Esophagus squamous epithelium (tissue), 5 donors: Measurements from ENCODE around the gene AGO1. TPM values are rescaled to one million over a fixed set of nuclear protein-coding genes. Genes with fewer than 3 reads are reported as not detected.

Experiments
- DNase-seq: peaks from one replicate; lab custom pipeline; 2025; lab: John Stamatoyannopoulos, UW
- H3K27ac ChIP-seq, 4 donors: fragments of 200-600 bp; sonication (generic); one replicate each; pipeline ENCODE4 v1.5.1; 2016 to 2019; ENCODE audit warnings: mild to moderate bottlenecking in 1 of 4
- H3K27me3 ChIP-seq, 4 donors: fragments of 200-600 bp; sonication (generic); 1 replicate in 3 of 4; 2 replicates in 1 of 4; pipeline versions ENCODE4 v1.5.1 to v1.6.0; 2017 to 2021; ENCODE audit warnings: antibody characterized with exemption in 1 of 4
- H3K36me3 ChIP-seq, 3 donors: fragments of 200-600 bp; sonication (generic); one replicate each; pipeline ENCODE4 v1.5.1; 2016 to 2019
- H3K4me1 ChIP-seq, 3 donors: fragments of 200-600 bp; sonication (generic); one replicate each; pipeline ENCODE4 v1.5.1; 2017 to 2019
- H3K4me3 ChIP-seq, 4 donors: fragments of 200-600 bp; sonication (generic); 1 replicate in 3 of 4; 2 replicates in 1 of 4; pipeline ENCODE4 v1.5.1; 2016 to 2019; ENCODE audit warnings: mild to moderate bottlenecking in 2 of 4, moderate library complexity in 1 of 4
- H3K9me3 ChIP-seq, 3 donors: fragments of 200-600 bp; sonication (generic); one replicate each; pipeline ENCODE4 v1.5.1; 2016 to 2019
- POLR2A ChIP-seq, 4 donors: fragments of 450-650 bp; IDR thresholded peaks; one replicate each; pipeline ENCODE4 v1.6.1; 2017; ENCODE audit warnings: antibody characterized with exemption in 4 of 4, mild to moderate bottlenecking in 4 of 4, moderate library complexity in 3 of 4
- whole genome bisulfite sequencing, 2 donors: methylation state at CpG; one replicate each; pipeline ENCODE4 v1.1.5; 2018; 5-methylcytosine and 5-hydroxymethylcytosine counted together
- intact Hi-C: fragments of 100-400 bp; cut with DNase I; formaldehyde crosslinking; loops from one replicate; pipeline ENCODE4 v1.15.0; 2022
- total RNA-seq, 4 donors: library from RNA; depleted of rRNA; stranded (reverse); fragments of >200 nt; gene quantifications; one replicate each; pipeline ENCODE4 v1.1.0, GENCODE V29; 2016
- TF ChIP-seq, protein P1 (sequence below), 6 experiments: fragments of 450-650 bp in 4 of 6; fragments of 200-600 bp in 2 of 6; sonication (generic) in 2 of 6; IDR thresholded peaks; one replicate each; pipeline ENCODE4 v1.5.1; 2016 to 2019; ENCODE audit warnings: antibody characterized with exemption in 6 of 6, mild to moderate bottlenecking in 4 of 6, moderate library complexity in 4 of 6
- donor health status: DM: yes; HTN: yes; CAD: no.

AGO1 gene
- total RNA-seq, 4 donors from 2014 or later: 9.7 to 18.1 (median 11.2) TPM

DNA sequence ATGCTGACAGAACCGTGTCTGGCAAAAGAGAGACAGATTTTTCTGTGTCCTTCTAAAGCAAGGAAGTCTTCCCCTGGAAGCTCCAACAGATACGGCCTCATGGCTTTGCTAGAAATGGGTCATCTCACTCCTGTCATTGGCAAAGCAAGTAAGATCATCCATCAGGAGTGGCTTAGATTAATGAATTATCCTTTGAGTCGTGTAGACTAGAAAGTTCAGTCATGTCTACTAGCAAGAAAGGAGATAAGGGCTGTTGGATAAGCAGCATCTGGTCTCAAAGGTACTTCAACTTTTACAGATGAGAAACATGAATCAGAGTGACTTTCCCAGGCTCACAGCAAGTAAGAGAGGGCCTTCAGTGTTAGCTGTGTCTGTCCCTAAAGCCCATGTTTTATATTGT lies 44.5 kb downstream of the AGO1 start:
- H3K27ac ChIP-seq: no peak overlapping the region
- H3K27me3 ChIP-seq: no peaks in the 10 kb centered on the region
- H3K9me3 ChIP-seq: no peaks in the 10 kb centered on the region
- no peak for TF ChIP-seq POLR2A (IDR thresholded peaks at IDR 0.05)
- TF ChIP-seq, protein P1, sequence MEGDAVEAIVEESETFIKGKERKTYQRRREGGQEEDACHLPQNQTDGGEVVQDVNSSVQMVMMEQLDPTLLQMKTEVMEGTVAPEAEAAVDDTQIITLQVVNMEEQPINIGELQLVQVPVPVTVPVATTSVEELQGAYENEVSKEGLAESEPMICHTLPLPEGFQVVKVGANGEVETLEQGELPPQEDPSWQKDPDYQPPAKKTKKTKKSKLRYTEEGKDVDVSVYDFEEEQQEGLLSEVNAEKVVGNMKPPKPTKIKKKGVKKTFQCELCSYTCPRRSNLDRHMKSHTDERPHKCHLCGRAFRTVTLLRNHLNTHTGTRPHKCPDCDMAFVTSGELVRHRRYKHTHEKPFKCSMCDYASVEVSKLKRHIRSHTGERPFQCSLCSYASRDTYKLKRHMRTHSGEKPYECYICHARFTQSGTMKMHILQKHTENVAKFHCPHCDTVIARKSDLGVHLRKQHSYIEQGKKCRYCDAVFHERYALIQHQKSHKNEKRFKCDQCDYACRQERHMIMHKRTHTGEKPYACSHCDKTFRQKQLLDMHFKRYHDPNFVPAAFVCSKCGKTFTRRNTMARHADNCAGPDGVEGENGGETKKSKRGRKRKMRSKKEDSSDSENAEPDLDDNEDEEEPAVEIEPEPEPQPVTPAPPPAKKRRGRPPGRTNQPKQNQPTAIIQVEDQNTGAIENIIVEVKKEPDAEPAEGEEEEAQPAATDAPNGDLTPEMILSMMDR (IDR thresholded peaks at IDR 0.05): no peak
- WGBS, 2 donors: 52 to 65% methylated on average over 3 of the region's 3 CpGs
- intact Hi-C loops: no loop called here
- peaks cover 0 to 22% (median 4%) of the 10 kb centered on the region in 3 donors for H3K4me1 ChIP-seq
- DNase-seq: no peak
- H3K36me3 ChIP-seq: peaks cover 0 to 3% (median 0%) of the 10 kb centered on the region in 3 donors
- no peak overlapping the region for H3K4me3 ChIP-seq

DNA sequence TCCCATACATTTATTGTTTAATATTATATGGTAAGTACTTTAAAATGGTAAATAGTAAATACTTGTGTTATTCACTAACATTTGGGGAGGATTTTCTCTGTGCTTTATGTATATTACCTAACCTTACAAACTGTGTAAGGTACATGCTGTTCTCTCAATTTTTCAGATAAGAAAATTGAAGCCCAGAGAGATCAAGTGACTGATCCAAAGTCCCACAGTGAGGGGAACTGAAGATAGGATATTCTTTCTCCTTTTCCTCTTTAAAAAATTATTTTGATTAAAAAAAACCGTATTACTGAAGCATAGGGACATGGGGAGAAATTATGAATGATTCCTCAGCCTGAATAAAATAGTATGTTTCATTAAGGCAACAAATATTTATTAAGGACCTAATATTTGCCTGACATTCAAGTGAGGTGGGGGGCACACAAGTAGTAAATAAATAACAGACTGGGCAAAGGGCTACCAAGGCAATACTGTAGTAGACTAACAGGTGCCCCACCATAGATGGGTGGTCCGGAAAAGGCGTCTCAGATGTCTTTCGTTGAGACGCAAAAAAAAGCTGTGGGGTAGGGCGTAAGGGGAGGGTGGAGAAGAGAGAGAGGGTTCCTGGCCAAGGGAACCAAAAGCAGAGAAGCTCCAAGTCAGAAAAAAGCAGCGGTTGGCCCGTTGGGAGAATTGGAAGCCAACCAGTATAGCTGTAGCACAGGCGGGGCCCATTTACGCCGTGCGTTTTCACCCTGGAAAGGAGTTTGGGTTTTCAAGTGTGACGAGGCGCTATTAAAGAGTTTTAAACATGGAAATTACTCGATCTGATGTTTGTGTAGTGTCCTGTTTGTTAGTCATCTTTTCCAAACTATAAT lies 47.0 kb downstream of the AGO1 start:
- Histone ChIP-seq H3K27ac (peak overlapping the region; percentile 90 to 100 (median 96)), H3K27me3 (no peaks in the 10 kb centered on the region), H3K4me3 (peak overlapping the region; percentile 59 to 91 (median 82)), H3K9me3 (no peaks in the 10 kb centered on the region), H3K36me3 (no peaks in the 10 kb centered on the region), H3K4me1 (peaks cover 0 to 43% (median 19%) of the 10 kb centered on the region in 3 donors)
- WGBS, 2 donors: 1 to 3% methylated on average over 15 of the region's 15 CpGs
- TF ChIP-seq, protein P1 (IDR thresholded peaks at IDR 0.05): no peak
- TF ChIP-seq POLR2A (IDR thresholded peaks at IDR 0.05): no peak
- peak; percentile 2 for DNase-seq
- intact Hi-C loops: no loop called here

DNA sequence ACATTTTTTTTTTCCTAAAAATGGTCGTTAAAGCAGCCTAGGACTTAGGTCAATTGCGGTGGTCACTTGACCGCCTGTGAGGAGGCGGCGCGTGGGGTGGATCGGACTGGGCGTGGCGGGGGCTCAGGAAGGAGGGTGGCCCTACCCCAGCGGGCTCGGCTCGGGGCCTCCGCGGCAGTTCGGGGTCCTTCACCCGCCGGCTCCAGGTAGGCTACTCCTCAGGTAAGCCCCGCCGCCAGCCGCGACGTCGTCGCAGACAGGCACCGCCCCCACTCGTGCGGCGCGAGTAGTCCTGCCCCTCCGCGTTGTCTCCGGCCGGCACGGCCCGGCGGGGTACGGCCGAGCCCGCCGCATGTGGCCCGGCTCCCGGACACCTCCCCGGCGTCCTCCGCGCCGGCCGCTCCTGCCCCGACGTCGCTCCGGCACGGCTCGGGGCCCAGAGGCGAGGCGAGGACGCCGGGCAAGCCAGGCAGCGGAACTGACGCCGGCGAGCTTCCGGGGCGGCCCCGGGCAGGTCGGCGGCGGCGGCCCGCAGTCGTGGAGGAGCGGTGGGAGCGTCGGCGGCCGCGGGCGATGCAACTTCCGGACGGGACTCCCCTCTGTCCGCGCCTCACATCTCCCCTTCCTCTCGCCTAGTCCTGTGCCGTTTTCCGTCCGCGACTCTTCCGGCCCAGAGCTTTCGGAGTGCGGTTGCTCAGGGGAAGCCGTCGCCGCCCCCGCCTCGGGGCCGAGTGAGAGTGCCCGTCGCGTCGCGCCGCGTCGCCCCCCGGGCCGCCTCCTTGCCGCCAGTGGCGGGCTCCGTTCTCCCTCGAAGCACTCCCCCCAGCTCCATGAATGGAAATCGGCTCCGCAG lies 47.8 kb downstream of the AGO1 start, which contains the start of gene AGO3:
Gene AGO3 (plus strand): TSS at position 513 of the 853 bp plus-strand sequence. CDS start 322 bp downstream, at position 835.
- peak; percentile 26 for DNase-seq
- peak in 3 of 4 donors; percentile 8 to 89 (median 85) for TF ChIP-seq POLR2A (IDR thresholded peaks at IDR 0.05)
- TF ChIP-seq, protein P1 (IDR thresholded peaks at IDR 0.05): peak in 1 of 6 experiments; percentile 4
- H3K27ac ChIP-seq: peak within 1 kb of the TSS; percentile 90 to 100 (median 96)
- no peaks in the 10 kb centered on the region for H3K9me3 ChIP-seq
- no peaks in the 10 kb centered on the region for H3K27me3 ChIP-seq
- intact Hi-C loops: no loop called here
- peak within 1 kb of the TSS; percentile 59 to 91 (median 82) for H3K4me3 ChIP-seq
- H3K4me1 ChIP-seq: peaks cover 0 to 51% (median 19%) of the 10 kb centered on the region in 3 donors
- WGBS, 2 donors: 0 to 1% methylated on average over 2 to 25 of the region's 112 CpGs
- H3K36me3 ChIP-seq: no peaks in the 10 kb centered on the region

GRCh38 chr1:35931446-35932157 lies 48.6 kb downstream of the AGO1 start:
- Histone ChIP-seq H3K36me3 (no peaks in the 10 kb centered on the region), H3K9me3 (no peaks in the 10 kb centered on the region), H3K27ac (peak overlapping the region; percentile 90 to 100 (median 96)), H3K4me3 (peak overlapping the region; percentile 59 to 91 (median 82)), H3K27me3 (no peaks in the 10 kb centered on the region), H3K4me1 (peaks cover 0 to 58% (median 19%) of the 10 kb centered on the region in 3 donors)
- DNase-seq: no peak
- 0 to 2% methylated on average over 3 to 7 of the region's 28 CpGs for WGBS, 2 donors
- TF ChIP-seq POLR2A (IDR thresholded peaks at IDR 0.05): no peak
- TF ChIP-seq, protein P1 (IDR thresholded peaks at IDR 0.05): no peak
- intact Hi-C loops: no loop called here
